ENCODE data around the gene PSMA4. TPM values are rescaled to one million over a fixed set of nuclear protein-coding genes. Genes with fewer than 3 reads are reported as not detected.
A peak's percentile ranks its signal among the peaks of the same experiment; 100 is the strongest.
"Not testable (repeated sequence)": the region's sequence is repeated elsewhere in the genome, so short reads cannot be mapped to it uniquely, and the experiment has no call there.

PSMA4 gene
- polyA plus RNA-seq, 4 donors, result 221 to 348 (median 300) TPM

- not testable (repeated sequence) for H3K4me3 ChIP-seq (ENCODE audit: low read depth in 1 of 3, low read length in 3 of 3); H3K36me3 ChIP-seq (ENCODE audit: control insufficient read depth in 3 of 3, insufficient read depth in 2 of 3, low read depth in 1 of 3, low read length in 3 of 3); H3K27ac ChIP-seq (ENCODE audit: low read depth in 1 of 3, low read length in 2 of 3); DNase-seq; H3K4me1 ChIP-seq (ENCODE audit: control insufficient read depth in 3 of 3, insufficient read depth in 2 of 3, low read depth in 1 of 3, low read length in 2 of 3); H3K9me3 ChIP-seq (ENCODE audit: control insufficient read depth in 2 of 2, insufficient read depth in 1 of 2, low read depth in 1 of 2, low read length in 1 of 2); FAIRE-seq
- peaks cover 0 to 18% (median 0%) of the 10 kb centered on the region in 3 donors for H3K27me3 ChIP-seq (ENCODE audit: control insufficient read depth in 3 of 3, insufficient read depth in 3 of 3, low read length in 3 of 3)
- WGBS, 3 donors, result 93 to 99% (median 96%) methylated on average over 10 of the region's 10 CpGs
Measured at GRCh38 chr15:78560201-78560600, 20.0 kb downstream of the PSMA4 start.

- Histone ChIP-seq H3K9me3 (ENCODE audit: control insufficient read depth in 2 of 2, insufficient read depth in 1 of 2, low read depth in 1 of 2, low read length in 1 of 2) (no peaks in the 10 kb centered on the region), H3K36me3 (ENCODE audit: control insufficient read depth in 3 of 3, insufficient read depth in 2 of 3, low read depth in 1 of 3, low read length in 3 of 3) (no peaks in the 10 kb centered on the region), H3K4me3 (ENCODE audit: low read depth in 1 of 3, low read length in 3 of 3) (no peak overlapping the region), H3K27me3 (ENCODE audit: control insufficient read depth in 3 of 3, insufficient read depth in 3 of 3, low read length in 3 of 3) (peaks cover 0 to 24% (median 0%) of the 10 kb centered on the region in 3 donors), H3K27ac (ENCODE audit: low read depth in 1 of 3, low read length in 2 of 3) (no peak overlapping the region), H3K4me1 (ENCODE audit: control insufficient read depth in 3 of 3, insufficient read depth in 2 of 3, low read depth in 1 of 3, low read length in 2 of 3) (no peaks in the 10 kb centered on the region)
- no peak for DNase-seq
- no peak for FAIRE-seq
- 87 to 92% (median 90%) methylated on average over 5 of the region's 5 CpGs for WGBS, 3 donors
Measured at GRCh38 chr15:78561490-78561889, 21.2 kb downstream of the PSMA4 start.

DNA sequence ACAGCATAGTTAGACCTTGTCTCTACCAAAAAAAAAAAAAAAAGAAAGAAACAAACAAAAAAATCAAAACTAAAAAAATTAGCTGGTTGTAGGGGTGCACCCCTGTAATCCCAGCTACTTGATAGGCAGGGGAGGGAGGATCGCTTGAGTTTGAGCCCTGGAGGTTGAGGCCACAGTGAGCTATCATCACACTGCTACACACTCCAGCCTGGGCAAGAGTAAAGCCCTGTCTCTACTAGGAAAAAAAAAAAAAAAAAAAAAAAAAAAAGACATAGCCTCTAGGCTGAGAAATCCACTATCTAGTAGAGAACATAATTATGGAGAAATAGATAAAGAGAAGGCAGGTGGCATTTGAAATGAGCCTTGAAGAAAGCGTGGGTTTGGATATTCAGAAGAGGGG lies 22.8 kb downstream of the PSMA4 start:
- no peak overlapping the region for H3K4me3 ChIP-seq (ENCODE audit: low read depth in 1 of 3, low read length in 3 of 3)
- H3K27me3 ChIP-seq (ENCODE audit: control insufficient read depth in 3 of 3, insufficient read depth in 3 of 3, low read length in 3 of 3), result peaks cover 0 to 24% (median 0%) of the 10 kb centered on the region in 3 donors
- DNase-seq (no peak), FAIRE-seq (no peak)
- WGBS, 3 donors, result 67 to 87% (median 79%) methylated on average over 2 of the region's 2 CpGs
- H3K4me1 ChIP-seq (ENCODE audit: control insufficient read depth in 3 of 3, insufficient read depth in 2 of 3, low read depth in 1 of 3, low read length in 2 of 3), result no peaks in the 10 kb centered on the region
- H3K36me3 ChIP-seq (ENCODE audit: control insufficient read depth in 3 of 3, insufficient read depth in 2 of 3, low read depth in 1 of 3, low read length in 3 of 3), result no peaks in the 10 kb centered on the region
- no peaks in the 10 kb centered on the region for H3K9me3 ChIP-seq (ENCODE audit: control insufficient read depth in 2 of 2, insufficient read depth in 1 of 2, low read depth in 1 of 2, low read length in 1 of 2)
- H3K27ac ChIP-seq (ENCODE audit: low read depth in 1 of 3, low read length in 2 of 3), result no peak overlapping the region

- H3K27ac ChIP-seq (ENCODE audit: low read depth in 1 of 3, low read length in 2 of 3), result no peak overlapping the region
- H3K4me3 ChIP-seq (ENCODE audit: low read depth in 1 of 3, low read length in 3 of 3), result no peak overlapping the region
- H3K27me3 ChIP-seq (ENCODE audit: control insufficient read depth in 3 of 3, insufficient read depth in 3 of 3, low read length in 3 of 3), result peaks cover 0 to 24% (median 0%) of the 10 kb centered on the region in 3 donors
- no peaks in the 10 kb centered on the region for H3K4me1 ChIP-seq (ENCODE audit: control insufficient read depth in 3 of 3, insufficient read depth in 2 of 3, low read depth in 1 of 3, low read length in 2 of 3)
- DNase-seq (no peak), FAIRE-seq (no peak)
- 48 to 59% (median 57%) methylated on average over 11 of the region's 11 CpGs for WGBS, 3 donors
- H3K9me3 ChIP-seq (ENCODE audit: control insufficient read depth in 2 of 2, insufficient read depth in 1 of 2, low read depth in 1 of 2, low read length in 1 of 2), result no peaks in the 10 kb centered on the region
- no peaks in the 10 kb centered on the region for H3K36me3 ChIP-seq (ENCODE audit: control insufficient read depth in 3 of 3, insufficient read depth in 2 of 3, low read depth in 1 of 3, low read length in 3 of 3)
Measured at GRCh38 chr15:78564743-78565096, 24.5 kb downstream of the PSMA4 start.

DNA sequence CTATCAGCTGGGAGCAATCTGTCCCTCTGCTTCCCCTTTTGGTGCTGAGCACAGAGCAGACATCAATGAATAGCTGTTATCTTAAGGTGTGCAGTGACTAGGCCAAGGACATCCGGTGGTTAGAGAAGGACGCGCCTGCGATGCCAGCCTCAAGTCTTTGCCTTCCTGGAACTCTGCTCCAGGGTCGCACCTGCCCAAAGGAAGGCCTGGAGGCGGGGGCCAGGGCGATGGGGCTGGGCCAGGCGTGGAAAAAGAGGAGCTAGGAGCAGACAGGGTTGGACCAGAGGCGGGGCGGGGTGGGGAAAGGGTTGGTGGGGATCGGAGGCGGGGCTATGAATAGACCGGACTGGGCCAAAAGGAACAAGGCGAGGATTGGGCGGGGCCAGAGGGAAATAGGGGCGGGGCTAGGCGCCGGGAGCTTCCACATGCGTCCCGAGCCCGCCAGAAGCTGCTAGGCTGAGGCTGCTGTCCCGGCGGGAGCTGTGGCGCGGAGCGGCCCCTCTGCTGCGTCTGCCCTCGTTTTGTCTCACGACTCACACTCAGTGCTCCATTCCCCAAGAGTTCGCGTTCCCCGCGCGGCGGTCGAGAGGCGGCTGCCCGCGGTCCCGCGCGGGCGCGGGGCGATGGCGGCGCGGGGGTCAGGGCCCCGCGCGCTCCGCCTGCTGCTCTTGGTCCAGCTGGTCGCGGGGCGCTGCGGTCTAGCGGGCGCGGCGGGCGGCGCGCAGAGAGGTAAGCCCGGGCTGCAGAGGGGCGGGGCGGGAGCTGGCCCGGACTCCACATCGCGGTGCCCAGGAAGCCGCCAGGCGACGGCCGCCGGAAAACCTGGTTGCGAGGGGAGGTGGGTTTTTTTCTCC lies 25.1 kb downstream of the PSMA4 start, which contains the start of gene CHRNA5:
CHRNA5 (plus strand) TSS at position 424 of the 854 bp plus-strand sequence; CDS start at position 624, 200 bp downstream.
- H3K27me3 ChIP-seq (ENCODE audit: control insufficient read depth in 3 of 3, insufficient read depth in 3 of 3, low read length in 3 of 3), result peaks cover 0 to 24% (median 0%) of the 10 kb centered on the region in 3 donors
- H3K4me1 ChIP-seq (ENCODE audit: control insufficient read depth in 3 of 3, insufficient read depth in 2 of 3, low read depth in 1 of 3, low read length in 2 of 3), result no peaks in the 10 kb centered on the region
- H3K27ac ChIP-seq (ENCODE audit: low read depth in 1 of 3, low read length in 2 of 3), result peak within 1 kb of the TSS; percentile 1 to 73 (median 1)
- H3K36me3 ChIP-seq (ENCODE audit: control insufficient read depth in 3 of 3, insufficient read depth in 2 of 3, low read depth in 1 of 3, low read length in 3 of 3), result no peaks in the 10 kb centered on the region
- 0 to 1% (median 0%) methylated on average over 47 to 75 of the region's 75 CpGs for WGBS, 3 donors
- H3K9me3 ChIP-seq (ENCODE audit: control insufficient read depth in 2 of 2, insufficient read depth in 1 of 2, low read depth in 1 of 2, low read length in 1 of 2), result no peaks in the 10 kb centered on the region
- DNase-seq (peak; percentile 89 to 92), FAIRE-seq (no peak)
- peak within 1 kb of the TSS; percentile 40 to 82 (median 50) for H3K4me3 ChIP-seq (ENCODE audit: low read depth in 1 of 3, low read length in 3 of 3)

DNA sequence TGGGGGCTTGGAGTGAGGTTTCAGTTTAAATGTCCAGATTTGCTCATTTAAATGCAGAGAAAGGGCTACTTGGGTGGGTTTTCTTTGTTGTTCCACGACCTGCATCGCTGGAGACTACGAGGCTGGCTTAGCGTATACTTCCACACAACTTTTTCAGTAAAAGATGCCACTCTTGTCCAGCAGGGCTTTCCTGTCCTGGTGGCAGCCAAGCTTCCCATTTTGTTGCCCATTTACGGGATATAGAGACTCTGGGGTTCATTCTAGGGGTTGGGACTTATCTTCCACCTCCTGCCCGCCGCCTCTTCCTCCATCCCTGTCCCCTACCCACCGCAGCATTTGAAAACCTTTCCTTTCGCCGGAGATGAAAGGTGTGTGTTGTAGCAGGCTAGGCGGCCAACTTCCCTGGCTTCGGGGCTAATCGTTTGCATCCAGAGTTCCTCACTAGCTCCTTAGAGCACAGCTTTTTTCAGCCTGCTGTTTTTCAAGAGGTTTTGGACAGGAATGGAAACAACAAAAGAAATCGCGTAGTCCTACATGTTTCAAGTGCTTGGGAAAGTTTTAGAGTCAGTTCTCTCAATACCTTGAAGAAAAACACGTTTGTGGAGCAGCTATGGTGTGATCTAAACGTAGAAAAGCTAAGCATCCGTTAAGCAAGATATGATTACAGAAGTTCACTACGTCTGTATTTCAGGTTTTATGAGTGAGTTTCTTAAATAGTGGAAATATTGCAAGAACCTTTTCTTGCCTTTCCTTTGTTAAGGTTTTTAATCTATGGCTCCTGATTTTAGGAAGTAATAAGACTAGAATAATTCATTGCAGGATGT lies 25.9 kb downstream of the PSMA4 start:
- Histone ChIP-seq H3K4me1 (ENCODE audit: control insufficient read depth in 3 of 3, insufficient read depth in 2 of 3, low read depth in 1 of 3, low read length in 2 of 3) (no peaks in the 10 kb centered on the region), H3K27ac (ENCODE audit: low read depth in 1 of 3, low read length in 2 of 3) (peak overlapping the region in 2 of 3 donors; percentile 1 to 73), H3K4me3 (ENCODE audit: low read depth in 1 of 3, low read length in 3 of 3) (peak overlapping the region; percentile 40 to 82 (median 50)), H3K36me3 (ENCODE audit: control insufficient read depth in 3 of 3, insufficient read depth in 2 of 3, low read depth in 1 of 3, low read length in 3 of 3) (no peaks in the 10 kb centered on the region), H3K27me3 (ENCODE audit: control insufficient read depth in 3 of 3, insufficient read depth in 3 of 3, low read length in 3 of 3) (peaks cover 0 to 24% (median 0%) of the 10 kb centered on the region in 3 donors), H3K9me3 (ENCODE audit: control insufficient read depth in 2 of 2, insufficient read depth in 1 of 2, low read depth in 1 of 2, low read length in 1 of 2) (no peaks in the 10 kb centered on the region)
- FAIRE-seq, result no peak
- peak; percentile 33 to 34 for DNase-seq
- WGBS, 3 donors, result 2 to 5% (median 4%) methylated on average over 19 of the region's 19 CpGs

GRCh38 chr15:78567531-78567930 lies 27.3 kb downstream of the PSMA4 start:
- Histone ChIP-seq H3K4me1 (ENCODE audit: control insufficient read depth in 3 of 3, insufficient read depth in 2 of 3, low read depth in 1 of 3, low read length in 2 of 3) (no peaks in the 10 kb centered on the region), H3K27ac (ENCODE audit: low read depth in 1 of 3, low read length in 2 of 3) (peak overlapping the region in 1 of 3 donors; percentile 27), H3K27me3 (ENCODE audit: control insufficient read depth in 3 of 3, insufficient read depth in 3 of 3, low read length in 3 of 3) (peaks cover 0 to 22% (median 0%) of the 10 kb centered on the region in 3 donors), H3K4me3 (ENCODE audit: low read depth in 1 of 3, low read length in 3 of 3) (no peak overlapping the region), H3K36me3 (ENCODE audit: control insufficient read depth in 3 of 3, insufficient read depth in 2 of 3, low read depth in 1 of 3, low read length in 3 of 3) (no peaks in the 10 kb centered on the region), H3K9me3 (ENCODE audit: control insufficient read depth in 2 of 2, insufficient read depth in 1 of 2, low read depth in 1 of 2, low read length in 1 of 2) (no peaks in the 10 kb centered on the region)
- FAIRE-seq, result no peak
- WGBS, 3 donors, result 15 to 44% (median 29%) methylated on average over 4 of the region's 4 CpGs
- peak in 1 of 2 donors; percentile 57 for DNase-seq

- H3K27me3 ChIP-seq (ENCODE audit: control insufficient read depth in 3 of 3, insufficient read depth in 3 of 3, low read length in 3 of 3), result peaks cover 0 to 7% (median 0%) of the 10 kb centered on the region in 3 donors
- no peaks in the 10 kb centered on the region for H3K4me1 ChIP-seq (ENCODE audit: control insufficient read depth in 3 of 3, insufficient read depth in 2 of 3, low read depth in 1 of 3, low read length in 2 of 3)
- no peaks in the 10 kb centered on the region for H3K36me3 ChIP-seq (ENCODE audit: control insufficient read depth in 3 of 3, insufficient read depth in 2 of 3, low read depth in 1 of 3, low read length in 3 of 3)
- FAIRE-seq (no peak), DNase-seq (no peak)
- H3K9me3 ChIP-seq (ENCODE audit: control insufficient read depth in 2 of 2, insufficient read depth in 1 of 2, low read depth in 1 of 2, low read length in 1 of 2), result no peaks in the 10 kb centered on the region
- no peak overlapping the region for H3K27ac ChIP-seq (ENCODE audit: low read depth in 1 of 3, low read length in 2 of 3)
- WGBS, 3 donors, result 83 to 94% (median 91%) methylated on average over 2 of the region's 2 CpGs
- no peak overlapping the region for H3K4me3 ChIP-seq (ENCODE audit: low read depth in 1 of 3, low read length in 3 of 3)
Measured at GRCh38 chr15:78570710-78571109, 30.5 kb downstream of the PSMA4 start.
